Smooth muscle cell (in vitro differentiated cells): ENCODE measurements around the gene MYO5B. TPM values are rescaled to one million over a fixed set of nuclear protein-coding genes. Genes with fewer than 3 reads are reported as not detected.

ENCODE experiments used
- DNase-seq: peaks from one replicate; lab custom pipeline; 2025; ENCODE audit not compliant: unreplicated experiment; lab: John Stamatoyannopoulos, UW
- H2AFZ ChIP-seq: fragments of 200-600 bp; sonication (generic); 2 replicates; pipeline ENCODE4 v1.6.0; 2016; ENCODE audit warnings: antibody characterized with exemption, low read depth, mild to moderate bottlenecking
- H3F3A ChIP-seq: fragments of 200-600 bp; sonication (generic); 2 replicates; pipeline ENCODE4 v1.6.0; 2017; ENCODE audit warnings: antibody characterized with exemption, low read depth
- H3K27ac ChIP-seq: fragments of 200-600 bp; sonication (generic); 2 replicates; pipeline ENCODE4 v1.5.1; 2016; ENCODE audit warnings: low read depth, mild to moderate bottlenecking
- H3K27me3 ChIP-seq: fragments of 200-600 bp; sonication (generic); 2 replicates; pipeline ENCODE4 v1.6.1; 2016; ENCODE audit warnings: low read depth, mild to moderate bottlenecking
- H3K36me3 ChIP-seq: fragments of 200-600 bp; sonication (generic); 2 replicates; pipeline ENCODE4 v1.5.1; 2016; ENCODE audit warnings: low read depth
- H3K4me1 ChIP-seq: fragments of 200-600 bp; sonication (generic); 2 replicates; pipeline ENCODE4 v1.5.1; 2016; ENCODE audit warnings: low read depth
- H3K4me2 ChIP-seq: fragments of 200-600 bp; sonication (generic); 2 replicates; pipeline ENCODE4 v1.6.0; 2016; ENCODE audit warnings: mild to moderate bottlenecking
- H3K4me3 ChIP-seq: fragments of 200-600 bp; sonication (generic); 2 replicates; pipeline ENCODE4 v1.5.1; 2016; ENCODE audit warnings: mild to moderate bottlenecking
- H3K79me2 ChIP-seq: fragments of 200-600 bp; sonication (generic); 2 replicates; pipeline ENCODE4 v1.6.0; 2016; ENCODE audit warnings: low read depth, mild to moderate bottlenecking
- H3K9ac ChIP-seq: fragments of 200-600 bp; sonication (generic); 2 replicates; pipeline ENCODE4 v1.6.0; 2016; ENCODE audit warnings: low read depth
- H3K9me3 ChIP-seq: fragments of 200-600 bp; sonication (generic); replicated peaks from 2 replicates; pipeline ENCODE4 v1.5.1; 2016; ENCODE audit warnings: low read depth
- H4K20me1 ChIP-seq: fragments of 200-600 bp; sonication (generic); 2 replicates; pipeline ENCODE4 v1.6.0; 2016; ENCODE audit warnings: low read depth
- CTCF ChIP-seq: fragments of 200-600 bp; sonication (generic); IDR thresholded peaks from 2 replicates; pipeline ENCODE4 v1.5.1; 2017; ENCODE audit warnings: borderline replicate concordance, mild to moderate bottlenecking, antibody characterized with exemption; ENCODE audit not compliant: insufficient read depth, poor library complexity, severe bottlenecking
- WGBS: methylation state at CpG from one replicate; pipeline ENCODE4 v1.1.7; 2016; ENCODE audit warnings: low lambda C conversion rate; 5-methylcytosine and 5-hydroxymethylcytosine counted together
- polyA plus RNA-seq: library from polyadenylated mRNA; unstranded; fragments of >200 nt; fragmentation: Nextera tagmentation; extraction: Ambion mirVana; gene quantifications from 2 replicates; pipeline ENCODE4 v1.2.1, GENCODE V29; 2016
- total RNA-seq: library from RNA; depleted of rRNA; stranded (reverse); fragments of >200 nt; gene quantifications from 2 replicates; pipeline ENCODE4 v1.2.3, GENCODE V29; 2014

The MYO5B gene
- total and polyA plus RNA-seq, 2 experiments from 2014 or later: 1.7 to 25.3 TPM

GRCh38 chr18:50094221-50094773 lies 100.7 kb downstream of the MYO5B start:
- no peaks in the 10 kb centered on the region for H3K79me2 ChIP-seq
- H3F3A ChIP-seq: peaks cover 3% of the 10 kb centered on the region
- H3K4me2 ChIP-seq: no peak overlapping the region
- H3K27ac ChIP-seq: peak overlapping the region; percentile 38
- H3K36me3 ChIP-seq: no peaks in the 10 kb centered on the region
- no peak overlapping the region for H3K9ac ChIP-seq
- no peak overlapping the region for H2AFZ ChIP-seq
- no peak overlapping the region for H3K4me3 ChIP-seq
- no peaks in the 10 kb centered on the region for H4K20me1 ChIP-seq
- peaks cover 24% of the 10 kb centered on the region for H3K4me1 ChIP-seq
- no peaks in the 10 kb centered on the region for H3K27me3 ChIP-seq
- no peak for DNase-seq
- 79% methylated on average over 2 of the region's 2 CpGs for WGBS
- H3K9me3 ChIP-seq: no peaks in the 10 kb centered on the region
- TF ChIP-seq CTCF: no peak

- Histone ChIP-seq H3F3A (peaks cover 3% of the 10 kb centered on the region), H3K4me3 (no peak overlapping the region), H3K9me3 (no peaks in the 10 kb centered on the region), H3K27me3 (no peaks in the 10 kb centered on the region), H2AFZ (no peak overlapping the region), H3K79me2 (no peaks in the 10 kb centered on the region), H3K27ac (peak overlapping the region; percentile 38), H3K9ac (no peak overlapping the region), H4K20me1 (no peaks in the 10 kb centered on the region), H3K4me1 (peaks cover 24% of the 10 kb centered on the region), H3K4me2 (no peak overlapping the region), H3K36me3 (no peaks in the 10 kb centered on the region)
- 74% methylated on average over 6 of the region's 6 CpGs for WGBS
- no peak for DNase-seq
- TF ChIP-seq CTCF: no peak
Observed at GRCh38 chr18:50093366-50094064, 101.4 kb downstream of the MYO5B start.

DNA sequence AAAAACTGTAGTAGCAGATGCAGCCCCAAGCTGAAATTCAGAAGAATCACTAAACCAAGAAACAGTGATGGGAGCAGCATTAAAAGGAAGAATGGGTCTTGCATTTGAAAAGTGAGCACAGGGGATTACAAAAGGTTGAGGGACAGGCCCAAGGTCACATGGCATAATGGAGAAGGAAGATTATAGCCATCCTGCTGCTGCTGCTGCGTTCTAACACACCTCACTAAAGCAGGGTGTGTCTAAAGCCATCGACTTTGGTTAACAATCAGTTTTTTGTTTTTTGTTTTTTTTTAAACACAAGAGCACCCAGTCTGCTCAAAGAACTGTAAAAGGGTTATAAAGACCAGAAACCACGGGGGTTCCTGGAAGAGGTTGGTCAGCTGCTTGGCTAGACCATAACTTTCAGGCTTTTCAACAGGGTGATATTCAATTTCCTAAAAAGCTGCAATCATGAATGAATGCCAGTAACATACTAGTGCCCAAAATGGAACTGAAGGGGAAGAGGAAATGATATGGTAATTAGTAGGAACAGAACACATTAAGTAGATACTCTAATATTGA lies 102.6 kb downstream of the MYO5B start:
- Histone ChIP-seq H3K27me3 (no peaks in the 10 kb centered on the region), H2AFZ (no peak overlapping the region), H3K4me3 (no peak overlapping the region), H3K4me2 (no peak overlapping the region), H4K20me1 (no peaks in the 10 kb centered on the region), H3F3A (peaks cover 3% of the 10 kb centered on the region), H3K79me2 (no peaks in the 10 kb centered on the region), H3K9ac (no peak overlapping the region), H3K4me1 (peaks cover 16% of the 10 kb centered on the region), H3K36me3 (no peaks in the 10 kb centered on the region), H3K27ac (peak overlapping the region; percentile 1), H3K9me3 (no peaks in the 10 kb centered on the region)
- no peak for DNase-seq
- 16% methylated on average over 3 of the region's 3 CpGs for WGBS
- no peak for TF ChIP-seq CTCF
